Liver (tissue), 9 donors: ENCODE measurements around the gene SENP1. TPM values are rescaled to one million over a fixed set of nuclear protein-coding genes. Genes with fewer than 3 reads are reported as not detected.

Experiments used
- DNase-seq: peaks from one replicate; pipeline ENCODE4 v3.0.0-alpha.2; 2017; ENCODE audit warnings: low spot score
- H3K27ac ChIP-seq, 2 donors: one replicate each; pipeline ENCODE4 v1.7.0; 2013; ENCODE audit warnings: inconsistent platforms in 2 of 2, low read length in 2 of 2, control low read depth in 1 of 2, low read depth in 1 of 2, mild to moderate bottlenecking in 1 of 2
- H3K27me3 ChIP-seq, 4 donors: one replicate each; pipeline versions ENCODE4 v1.6.1 to v1.7.0; 2013; ENCODE audit warnings: low read length in 3 of 4, inconsistent platforms in 1 of 4, mild to moderate bottlenecking in 1 of 4, moderate library complexity in 1 of 4; ENCODE audit not compliant: control insufficient read depth in 4 of 4, insufficient read depth in 4 of 4
- H3K36me3 ChIP-seq, 4 donors: one replicate each; pipeline versions ENCODE4 v1.6.1 to v1.7.0; 2013; ENCODE audit warnings: low read length in 3 of 4, mild to moderate bottlenecking in 3 of 4, low read depth in 1 of 4, moderate library complexity in 1 of 4; ENCODE audit not compliant: control insufficient read depth in 4 of 4, insufficient read depth in 3 of 4
- H3K4me1 ChIP-seq, 4 donors: one replicate each; pipeline versions ENCODE4 v1.6.1 to v1.7.0; 2013; ENCODE audit warnings: low read length in 3 of 4, mild to moderate bottlenecking in 3 of 4, moderate library complexity in 1 of 4; ENCODE audit not compliant: control insufficient read depth in 4 of 4, insufficient read depth in 4 of 4
- H3K4me3 ChIP-seq, 3 donors: one replicate each; pipeline versions ENCODE4 v1.6.1 to v1.7.0; 2013; ENCODE audit warnings: low read length in 3 of 3, control low read depth in 1 of 3, low read depth in 1 of 3, mild to moderate bottlenecking in 1 of 3
- H3K9ac ChIP-seq, 2 donors: one replicate each; pipeline ENCODE4 v1.7.0; 2013; ENCODE audit warnings: low read length in 2 of 2, mild to moderate bottlenecking in 2 of 2, moderate library complexity in 2 of 2, control low read depth in 1 of 2, low read depth in 1 of 2
- H3K9me3 ChIP-seq, 4 donors: one replicate each; pipeline versions ENCODE4 v1.6.1 to v1.7.0; 2013; ENCODE audit warnings: low read length in 3 of 4; ENCODE audit not compliant: control insufficient read depth in 4 of 4
- CTCF ChIP-seq: fragments of 150-350 bp; IDR thresholded peaks from 2 replicates; pipeline ENCODE4 v1.5.1; 2017; ENCODE audit warnings: improper control_type of control experiment, low read depth, low read length; ENCODE audit not compliant: missing input control
- EGR1 ChIP-seq, 2 donors: IDR thresholded peaks; 2 replicates each; pipeline ENCODE4 v1.6.1; 2016 to 2018; ENCODE audit warnings: antibody characterized with exemption in 2 of 2, low read depth in 2 of 2
- FOXA1 ChIP-seq: IDR thresholded peaks from 2 replicates; pipeline ENCODE4 v1.6.1; 2016; ENCODE audit warnings: antibody characterized with exemption
- FOXA2 ChIP-seq: IDR thresholded peaks from 2 replicates; pipeline ENCODE4 v1.6.1; 2016; ENCODE audit warnings: antibody characterized with exemption
- GABPA ChIP-seq, 2 donors: IDR thresholded peaks in 1 of 2; conservative IDR thresholded peaks in 1 of 2; 2 replicates each; pipeline ENCODE4 v1.6.1; 2016; ENCODE audit warnings: antibody characterized with exemption in 2 of 2, mild to moderate bottlenecking in 1 of 2, moderate library complexity in 1 of 2
- HNF4A ChIP-seq, 2 donors: conservative IDR thresholded peaks; 2 replicates each; pipeline ENCODE4 v1.6.1; 2016; ENCODE audit warnings: antibody characterized with exemption in 2 of 2, mild to moderate bottlenecking in 2 of 2
- HNF4G ChIP-seq: IDR thresholded peaks from 2 replicates; pipeline ENCODE4 v1.6.1; 2016; ENCODE audit warnings: antibody characterized with exemption
- MAX ChIP-seq: IDR thresholded peaks from 2 replicates; pipeline ENCODE4 v1.6.1; 2016; ENCODE audit warnings: antibody characterized with exemption
- NR2F2 ChIP-seq: IDR thresholded peaks from 2 replicates; pipeline ENCODE4 v1.6.1; 2016; ENCODE audit warnings: antibody characterized with exemption
- RAD21 ChIP-seq, 2 donors: IDR thresholded peaks; 2 replicates each; pipeline ENCODE4 v1.6.1; 2016; ENCODE audit warnings: antibody characterized with exemption in 2 of 2, mild to moderate bottlenecking in 2 of 2
- REST ChIP-seq: IDR thresholded peaks from 2 replicates; pipeline ENCODE4 v1.6.1; 2016; ENCODE audit warnings: antibody characterized with exemption, mild to moderate bottlenecking
- RXRA ChIP-seq, 2 donors: IDR thresholded peaks; 2 replicates each; pipeline ENCODE4 v1.6.1; 2017 to 2018; ENCODE audit warnings: antibody characterized with exemption in 2 of 2, mild to moderate bottlenecking in 1 of 2
- SP1 ChIP-seq: IDR thresholded peaks from 2 replicates; pipeline ENCODE4 v1.6.1; 2018; ENCODE audit warnings: antibody characterized with exemption, mild to moderate bottlenecking
- TAF1 ChIP-seq: conservative IDR thresholded peaks from 2 replicates; pipeline ENCODE4 v1.6.1; 2016; ENCODE audit warnings: antibody characterized with exemption, mild to moderate bottlenecking
- YY1 ChIP-seq: IDR thresholded peaks from 2 replicates; pipeline ENCODE4 v1.6.1; 2016; ENCODE audit warnings: antibody characterized with exemption, mild to moderate bottlenecking
- WGBS: extraction: QIAGEN DNeasy Blood & Tissue Kit; methylation state at CpG from one replicate; pipeline ENCODE4 v1.1.7; 2013; 5-methylcytosine and 5-hydroxymethylcytosine counted together
- polyA plus RNA-seq, 2 donors: library from polyadenylated mRNA; stranded (reverse) in 1 of 2; unstranded in 1 of 2; fragments of 200-250 nt in 1 of 2; fragments of >200 nt in 1 of 2; fragmentation: Nextera tagmentation in 1 of 2; extraction: Ambion mirVana in 1 of 2; gene quantifications; one replicate each; pipeline versions ENCODE4 v1.2.1 to v1.2.3, GENCODE V29; 2013 to 2015
- total RNA-seq, 2 donors: library from RNA; depleted of rRNA; stranded (reverse); fragments of >200 nt; gene quantifications; one replicate each; pipeline ENCODE4 v1.2.3, GENCODE V29; 2014
- TF ChIP-seq, protein P1 (sequence below): IDR thresholded peaks from 2 replicates; pipeline ENCODE4 v1.6.1; 2016; ENCODE audit warnings: antibody characterized with exemption
- TF ChIP-seq, protein P2 (sequence below): IDR thresholded peaks from 2 replicates; pipeline ENCODE4 v1.6.1; 2016; ENCODE audit warnings: antibody characterized with exemption
- donor health status: healthy.
- donor health status: healthy.
- donor health status: healthy.
- donor health status: healthy.
- donor health status: healthy.

SENP1 gene
- total and polyA plus RNA-seq, 4 donors, result 1.4 to 11.7 (median 4.2) TPM

DNA sequence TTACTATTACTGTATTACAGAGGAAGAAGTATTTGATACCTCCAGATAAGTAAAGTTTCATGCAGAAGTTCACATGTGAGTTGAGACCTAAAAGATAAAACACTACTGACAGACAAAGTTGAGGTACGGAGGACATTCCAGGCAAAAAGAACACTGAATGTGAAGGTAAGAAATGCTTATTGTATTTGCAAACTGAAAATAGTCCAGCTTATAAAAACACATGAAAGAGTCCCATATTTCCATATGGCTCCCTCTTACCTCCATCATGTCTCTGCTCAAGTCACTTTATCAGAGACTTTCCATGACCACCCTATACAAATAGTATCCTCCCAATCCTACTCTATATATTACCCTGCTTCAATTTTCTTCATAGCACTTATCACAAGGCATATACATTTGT lies 35.8 kb downstream of the SENP1 start:
- no peak overlapping the region for H3K4me3 ChIP-seq
- H3K27ac ChIP-seq, result no peak overlapping the region
- H3K9ac ChIP-seq, result no peak overlapping the region
- WGBS, result 100% methylated on average over 1 of the region's 1 CpG
- no peaks in the 10 kb centered on the region for H3K4me1 ChIP-seq
- peaks cover 2 to 51% (median 33%) of the 10 kb centered on the region in 4 donors for H3K36me3 ChIP-seq
- no peaks in the 10 kb centered on the region for H3K27me3 ChIP-seq
- TF ChIP-seq GABPA (IDR thresholded peaks at IDR 0.05 in 1 of 2, conservative IDR thresholded peaks at IDR 0.05 in 1 of 2) (no peak), FOXA1 (no peak), MAX (no peak)
- DNase-seq, result no peak
- no peaks in the 10 kb centered on the region for H3K9me3 ChIP-seq

- TF ChIP-seq FOXA2 (no peak), HNF4A (conservative IDR thresholded peaks at IDR 0.05) (no peak), HNF4G (no peak), REST (no peak), TAF1 (no peak), YY1 (no peak), EGR1 (IDR thresholded peaks at IDR 0.05; ENCODE audit: low read depth in 2 of 2) (no peak), RXRA (IDR thresholded peaks at IDR 0.05) (no peak), GABPA (IDR thresholded peaks at IDR 0.05 in 1 of 2, conservative IDR thresholded peaks at IDR 0.05 in 1 of 2) (no peak), FOXA1 (no peak), SP1 (no peak), MAX (no peak), RAD21 (IDR thresholded peaks at IDR 0.05) (no peak), CTCF (no peak), NR2F2 (no peak)
- TF ChIP-seq, protein P1, sequence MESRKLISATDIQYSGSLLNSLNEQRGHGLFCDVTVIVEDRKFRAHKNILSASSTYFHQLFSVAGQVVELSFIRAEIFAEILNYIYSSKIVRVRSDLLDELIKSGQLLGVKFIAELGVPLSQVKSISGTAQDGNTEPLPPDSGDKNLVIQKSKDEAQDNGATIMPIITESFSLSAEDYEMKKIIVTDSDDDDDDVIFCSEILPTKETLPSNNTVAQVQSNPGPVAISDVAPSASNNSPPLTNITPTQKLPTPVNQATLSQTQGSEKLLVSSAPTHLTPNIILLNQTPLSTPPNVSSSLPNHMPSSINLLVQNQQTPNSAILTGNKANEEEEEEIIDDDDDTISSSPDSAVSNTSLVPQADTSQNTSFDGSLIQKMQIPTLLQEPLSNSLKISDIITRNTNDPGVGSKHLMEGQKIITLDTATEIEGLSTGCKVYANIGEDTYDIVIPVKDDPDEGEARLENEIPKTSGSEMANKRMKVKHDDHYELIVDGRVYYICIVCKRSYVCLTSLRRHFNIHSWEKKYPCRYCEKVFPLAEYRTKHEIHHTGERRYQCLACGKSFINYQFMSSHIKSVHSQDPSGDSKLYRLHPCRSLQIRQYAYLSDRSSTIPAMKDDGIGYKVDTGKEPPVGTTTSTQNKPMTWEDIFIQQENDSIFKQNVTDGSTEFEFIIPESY, result no peak
- TF ChIP-seq, protein P2, sequence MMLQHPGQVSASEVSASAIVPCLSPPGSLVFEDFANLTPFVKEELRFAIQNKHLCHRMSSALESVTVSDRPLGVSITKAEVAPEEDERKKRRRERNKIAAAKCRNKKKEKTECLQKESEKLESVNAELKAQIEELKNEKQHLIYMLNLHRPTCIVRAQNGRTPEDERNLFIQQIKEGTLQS, result no peak
- H3K4me1 ChIP-seq, result no peaks in the 10 kb centered on the region
- no peak for DNase-seq
- no peak overlapping the region for H3K9ac ChIP-seq
- H3K27me3 ChIP-seq, result no peaks in the 10 kb centered on the region
- H3K4me3 ChIP-seq, result no peak overlapping the region
- H3K27ac ChIP-seq, result no peak overlapping the region
- H3K36me3 ChIP-seq, result peaks cover 2 to 51% (median 32%) of the 10 kb centered on the region in 4 donors
- no peaks in the 10 kb centered on the region for H3K9me3 ChIP-seq
- whole genome bisulfite sequencing, result 92% methylated on average over 1 of the region's 1 CpG
Measured at GRCh38 chr12:48069241-48069640, 36.6 kb downstream of the SENP1 start.
